Neural crest cell (in vitro differentiated cells): ENCODE measurements around the gene MAK. TPM values are rescaled to one million over a fixed set of nuclear protein-coding genes. Genes with fewer than 3 reads are reported as not detected.
"Not testable (repeated sequence)": the region's sequence is repeated elsewhere in the genome, so short reads cannot be mapped to it uniquely, and the experiment has no call there.

Experiments used
- DNase-seq: peaks from one replicate; pipeline ENCODE4 v3.0.0; 2021; ENCODE audit warnings: low read depth, mixed read lengths, low spot score
- H3K27ac Mint-ChIP-seq: one replicate; pipeline ENCODE4 v1.8.0; 2021; ENCODE audit warnings: mild to moderate bottlenecking, mixed read lengths; ENCODE audit not compliant: unreplicated experiment
- H3K27me3 Mint-ChIP-seq: 2 replicates; pipeline ENCODE4 v1.8.0; 2021; ENCODE audit warnings: low read depth, mild to moderate bottlenecking, mixed read lengths
- H3K36me3 Mint-ChIP-seq: 2 replicates; pipeline ENCODE4 v1.8.0; 2021; ENCODE audit warnings: low read depth, mild to moderate bottlenecking, mixed read lengths
- H3K4me1 Mint-ChIP-seq: 2 replicates; pipeline ENCODE4 v1.8.0; 2021; ENCODE audit warnings: mixed read lengths
- H3K4me3 Mint-ChIP-seq: one replicate; pipeline ENCODE4 v1.8.0; 2021; ENCODE audit warnings: mild to moderate bottlenecking, mixed read lengths
- H3K9me3 Mint-ChIP-seq: 2 replicates; pipeline ENCODE4 v1.8.0; 2021; ENCODE audit warnings: mixed read lengths
- total RNA-seq: library from RNA; stranded (reverse); gene quantifications from 2 replicates; pipeline ENCODE4 v1.2.1, GENCODE V29; 2021
- TF ChIP-seq, protein P1 (sequence below): fragments of 200-600 bp; sonication (generic); conservative IDR thresholded peaks from 2 replicates; pipeline ENCODE4 v1.5.0; 2021; ENCODE audit warnings: antibody characterized with exemption, mild to moderate bottlenecking

The MAK gene
- total RNA-seq, 1 donor from 2014 or later, result 0.93 TPM

DNA sequence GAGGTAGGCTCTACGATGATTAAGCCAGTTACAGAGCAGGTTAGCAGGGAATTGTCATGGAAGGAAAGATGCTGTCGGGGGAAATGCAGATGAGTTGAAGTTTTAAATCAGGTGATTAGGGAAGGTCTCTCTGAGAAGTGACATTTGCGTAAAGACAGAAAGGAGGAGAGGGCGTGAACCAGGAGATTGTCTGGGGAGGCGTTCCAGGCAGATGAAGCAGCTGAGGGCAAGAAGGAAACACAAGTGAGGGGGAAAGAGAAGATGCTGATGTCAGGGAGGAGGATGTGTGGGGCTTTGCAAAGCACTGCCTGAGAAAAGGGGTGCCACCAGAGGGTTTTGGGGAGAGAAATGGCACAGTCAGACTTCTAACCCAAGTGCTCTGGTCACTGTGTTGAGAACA is 93.2 kb downstream of the MAK start:
- Mint-ChIP-seq H3K9me3 (no peaks in the 10 kb centered on the region), H3K4me1 (peaks cover 31% of the 10 kb centered on the region), H3K27me3 (no peaks in the 10 kb centered on the region), H3K4me3 (no peak overlapping the region), H3K36me3 (peaks cover 9% of the 10 kb centered on the region), H3K27ac (no peak overlapping the region)
- DNase-seq, result no peak
- TF ChIP-seq, protein P1, sequence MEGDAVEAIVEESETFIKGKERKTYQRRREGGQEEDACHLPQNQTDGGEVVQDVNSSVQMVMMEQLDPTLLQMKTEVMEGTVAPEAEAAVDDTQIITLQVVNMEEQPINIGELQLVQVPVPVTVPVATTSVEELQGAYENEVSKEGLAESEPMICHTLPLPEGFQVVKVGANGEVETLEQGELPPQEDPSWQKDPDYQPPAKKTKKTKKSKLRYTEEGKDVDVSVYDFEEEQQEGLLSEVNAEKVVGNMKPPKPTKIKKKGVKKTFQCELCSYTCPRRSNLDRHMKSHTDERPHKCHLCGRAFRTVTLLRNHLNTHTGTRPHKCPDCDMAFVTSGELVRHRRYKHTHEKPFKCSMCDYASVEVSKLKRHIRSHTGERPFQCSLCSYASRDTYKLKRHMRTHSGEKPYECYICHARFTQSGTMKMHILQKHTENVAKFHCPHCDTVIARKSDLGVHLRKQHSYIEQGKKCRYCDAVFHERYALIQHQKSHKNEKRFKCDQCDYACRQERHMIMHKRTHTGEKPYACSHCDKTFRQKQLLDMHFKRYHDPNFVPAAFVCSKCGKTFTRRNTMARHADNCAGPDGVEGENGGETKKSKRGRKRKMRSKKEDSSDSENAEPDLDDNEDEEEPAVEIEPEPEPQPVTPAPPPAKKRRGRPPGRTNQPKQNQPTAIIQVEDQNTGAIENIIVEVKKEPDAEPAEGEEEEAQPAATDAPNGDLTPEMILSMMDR, result no peak

DNA sequence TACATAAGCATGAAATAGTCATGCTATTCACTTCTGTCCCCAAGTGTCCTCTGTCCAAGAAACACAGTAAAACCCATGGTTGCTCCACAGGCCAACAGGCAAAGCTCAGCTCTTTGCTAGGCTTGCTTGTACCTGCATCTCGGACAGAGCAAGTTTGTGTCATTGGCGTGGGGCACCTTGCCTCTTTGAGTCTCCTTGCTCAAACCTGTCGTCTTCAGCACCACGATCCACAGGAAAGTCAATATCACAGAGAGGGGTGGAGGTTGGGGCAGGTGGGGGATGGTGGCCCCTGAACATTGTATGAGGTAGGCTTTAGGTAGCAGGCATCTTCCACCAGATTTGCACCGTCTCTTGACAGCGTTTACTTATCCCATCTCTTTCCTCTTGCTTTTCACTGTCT is 94.8 kb downstream of the MAK start:
- H3K4me1 Mint-ChIP-seq, result peaks cover 15% of the 10 kb centered on the region
- peaks cover 6% of the 10 kb centered on the region for H3K36me3 Mint-ChIP-seq
- no peaks in the 10 kb centered on the region for H3K27me3 Mint-ChIP-seq
- H3K27ac Mint-ChIP-seq, result no peak overlapping the region
- TF ChIP-seq, protein P1, result no peak
- no peaks in the 10 kb centered on the region for H3K9me3 Mint-ChIP-seq
- DNase-seq, result no peak
- peak overlapping the region; percentile 40 for H3K4me3 Mint-ChIP-seq

DNA sequence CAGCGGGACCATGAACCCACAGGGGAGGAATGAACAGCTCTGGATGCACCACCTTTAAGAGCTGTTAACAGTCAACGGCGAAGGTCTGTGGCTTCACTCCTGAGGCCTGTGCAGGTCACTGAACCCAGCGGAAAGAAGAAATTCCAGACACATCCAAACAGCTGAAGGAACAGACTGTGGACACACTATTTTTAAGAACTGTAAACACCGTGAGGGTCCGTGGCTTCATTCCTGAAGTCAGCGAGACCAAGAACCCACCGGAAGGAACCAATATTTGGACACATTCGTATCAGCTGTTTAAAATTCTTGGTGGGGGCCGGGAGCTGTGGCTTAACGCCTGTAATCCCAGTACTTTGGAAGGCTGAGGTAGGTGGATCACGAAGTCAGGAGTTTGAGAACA is 96.1 kb downstream of the MAK start:
- DNase-seq, result no peak
- TF ChIP-seq, protein P1, result no peak
- Mint-ChIP-seq H3K9me3 (no peaks in the 10 kb centered on the region), H3K27ac (no peak overlapping the region), H3K4me1 (peaks cover 13% of the 10 kb centered on the region), H3K27me3 (no peaks in the 10 kb centered on the region), H3K36me3 (peaks cover 6% of the 10 kb centered on the region), H3K4me3 (no peak overlapping the region)

DNA sequence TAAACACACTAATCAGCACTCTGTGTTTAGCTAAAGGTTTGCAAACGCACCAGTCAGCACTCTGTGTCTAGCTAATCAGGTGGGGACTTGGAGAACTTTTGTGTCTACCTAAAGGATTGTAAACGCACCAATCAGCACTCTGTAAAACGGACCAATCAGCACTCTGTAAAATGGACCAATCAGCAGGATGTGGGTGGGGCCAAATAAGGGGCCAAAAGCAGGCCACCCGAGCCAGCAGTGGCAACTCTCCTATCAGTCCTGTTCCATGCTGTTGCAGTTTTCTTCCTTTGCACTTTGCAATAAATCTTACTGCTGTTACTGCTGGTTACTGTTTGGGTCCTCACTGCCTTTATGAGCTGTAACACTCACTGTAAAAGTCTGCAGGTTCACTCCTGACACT is 96.7 kb downstream of the MAK start:
- H3K4me3 Mint-ChIP-seq, H3K36me3 Mint-ChIP-seq, H3K9me3 Mint-ChIP-seq, DNase-seq, H3K4me1 Mint-ChIP-seq, H3K27ac Mint-ChIP-seq, H3K27me3 Mint-ChIP-seq: not testable (repeated sequence)

DNA sequence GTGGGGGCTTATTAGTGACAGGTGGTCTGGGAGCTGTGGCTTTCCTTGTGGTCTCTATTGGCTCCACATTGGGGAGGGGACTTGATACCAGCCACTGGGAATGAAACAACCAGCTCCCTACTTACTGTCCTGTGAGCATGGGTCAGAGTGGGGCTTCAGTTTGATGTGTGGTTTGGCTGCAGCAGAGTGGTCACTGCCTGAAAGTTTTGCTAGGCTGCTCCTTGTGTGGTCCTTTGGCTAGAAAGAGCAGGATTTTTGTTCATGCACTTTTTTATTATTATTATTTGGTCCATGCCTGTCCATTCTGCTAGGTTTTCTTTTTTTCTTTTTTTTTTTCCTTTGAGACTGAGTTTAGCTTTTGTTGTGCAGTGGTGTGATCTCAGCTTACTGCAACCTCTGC is 98.3 kb downstream of the MAK start:
- DNase-seq, result no peak
- TF ChIP-seq, protein P1, result no peak
- no peak overlapping the region for H3K4me3 Mint-ChIP-seq
- H3K4me1 Mint-ChIP-seq, result no peaks in the 10 kb centered on the region
- H3K9me3 Mint-ChIP-seq, result no peaks in the 10 kb centered on the region
- H3K27ac Mint-ChIP-seq, result peak overlapping the region; percentile 53
- H3K27me3 Mint-ChIP-seq, result no peaks in the 10 kb centered on the region
- H3K36me3 Mint-ChIP-seq, result peaks cover 3% of the 10 kb centered on the region

DNA sequence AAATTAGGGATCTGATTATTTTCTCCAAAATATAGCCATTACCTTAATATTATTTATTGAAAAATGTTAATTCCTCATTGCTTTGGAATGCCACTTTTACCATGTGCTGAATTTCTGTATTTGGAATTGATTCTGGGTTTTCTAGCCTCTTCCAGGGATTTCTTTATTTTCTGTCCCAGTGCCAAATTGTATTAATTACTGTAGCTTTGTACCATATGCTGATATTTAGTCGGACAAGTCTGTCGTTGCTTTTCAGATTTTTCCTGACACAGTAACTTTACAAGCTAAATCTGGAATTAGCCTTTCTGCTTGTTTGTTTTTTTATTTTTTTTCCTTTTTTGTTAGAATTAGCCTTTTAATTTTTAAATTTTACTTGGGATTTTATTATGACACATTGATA is 101.6 kb downstream of the MAK start:
- H3K9me3 Mint-ChIP-seq, result no peaks in the 10 kb centered on the region
- H3K27ac Mint-ChIP-seq, result no peak overlapping the region
- DNase-seq, result no peak
- H3K27me3 Mint-ChIP-seq, result no peaks in the 10 kb centered on the region
- TF ChIP-seq, protein P1, result no peak
- H3K4me1 Mint-ChIP-seq, result no peaks in the 10 kb centered on the region
- H3K36me3 Mint-ChIP-seq, result peaks cover 11% of the 10 kb centered on the region
- no peak overlapping the region for H3K4me3 Mint-ChIP-seq
